Measurements from ENCODE around the gene MRPL53. TPM values are rescaled to one million over a fixed set of nuclear protein-coding genes. Genes with fewer than 3 reads are reported as not detected.

The MRPL53 gene
- total RNA-seq, 5 donors from 2014 or later (not counting 1 experiment from before 2014, with no cell fraction given), result 53.9 to 77.9 (median 59.4) TPM

- CTCF ChIA-PET, result no interaction called here
- peaks cover 11 to 24% of the 10 kb centered on the region in 2 donors for H3K27me3 Mint-ChIP-seq
- 95% methylated on average over 37 of the region's 43 CpGs for WGBS (ENCODE audit: insufficient coverage)
These were observed 36.2 kb downstream of the MRPL53 start for GRCh38 chr2:74436111-74436805.

DNA sequence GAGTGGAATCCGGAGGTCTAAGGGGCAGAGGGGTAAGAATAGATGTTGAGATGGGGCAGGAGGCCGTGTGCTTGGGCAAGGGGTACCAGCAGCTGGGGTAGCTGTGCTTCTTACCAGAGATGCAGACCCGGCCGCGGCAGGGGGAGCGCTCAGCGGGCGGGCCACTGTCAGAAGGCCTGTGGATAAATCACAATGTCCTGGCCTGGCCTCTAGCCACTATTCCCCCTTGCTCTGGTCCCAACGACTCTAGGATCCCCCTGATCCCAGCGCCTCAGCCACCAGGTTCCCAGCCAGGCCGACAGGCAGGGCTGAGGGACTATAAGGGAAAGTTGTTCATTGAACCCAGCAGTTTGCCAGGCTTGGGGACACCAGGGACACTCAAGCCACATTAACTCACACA lies 42.0 kb downstream of the MRPL53 start:
- Histone ChIP-seq H3K9me3 (no peaks in the 10 kb centered on the region), H3K27ac (ENCODE audit: low read length) (no peak overlapping the region), H3K4me1 (ENCODE audit: control insufficient read depth in 1 of 2, extremely low read depth in 1 of 2, insufficient read depth in 2 of 2, low read length in 2 of 2) (no peaks in the 10 kb centered on the region), H3K4me3 (ENCODE audit: control insufficient read depth in 1 of 2, extremely low read depth in 1 of 2, low read length in 1 of 2) (no peak overlapping the region), H3K36me3 (ENCODE audit: control insufficient read depth in 2 of 2, extremely low read depth in 1 of 2, insufficient read depth in 1 of 2, low read length in 1 of 2) (peaks cover 0 to 9% of the 10 kb centered on the region in 2 donors), H3K27me3 (replicated peaks in 1 of 2; ENCODE audit: control insufficient read depth in 2 of 2, extremely low read depth in 1 of 2, insufficient read depth in 2 of 2, low read length in 1 of 2) (no peaks in the 10 kb centered on the region)
- DNase-seq (no peak), ATAC-seq (replicated peaks in 1 of 4) (no peak)
- WGBS (ENCODE audit: insufficient coverage), result 86% methylated on average over 8 of the region's 11 CpGs
- Mint-ChIP-seq H3K27ac (no peak overlapping the region), H3K4me1 (no peaks in the 10 kb centered on the region), H3K9me3 (no peaks in the 10 kb centered on the region), H3K27me3 (no peaks in the 10 kb centered on the region), H3K36me3 (peaks cover 3% of the 10 kb centered on the region), H3K4me3 (no peak overlapping the region)
- CTCF ChIA-PET, result no interaction called here
- POLR2A ChIA-PET, result interaction anchor here (0.6 to 1.4 kb wide), 3 partner anchors 12 to 22 kb away, joined by 4 to 8 read pairs (median 5); no protein-coding TSS in a partner anchor

More at GRCh38 chr2:74436111-74436805, 36.2 kb downstream of the MRPL53 start:
- Histone ChIP-seq H3K4me3 (ENCODE audit: control insufficient read depth in 1 of 2, extremely low read depth in 1 of 2, low read length in 1 of 2) (no peak overlapping the region), H3K27me3 (replicated peaks in 1 of 2; ENCODE audit: control insufficient read depth in 2 of 2, extremely low read depth in 1 of 2, insufficient read depth in 2 of 2, low read length in 1 of 2) (peaks cover 0 to 26% of the 10 kb centered on the region in 2 experiments), H3K27ac (ENCODE audit: low read length) (no peak overlapping the region), H3K9me3 (no peaks in the 10 kb centered on the region), H3K36me3 (ENCODE audit: control insufficient read depth in 2 of 2, extremely low read depth in 1 of 2, insufficient read depth in 1 of 2, low read length in 1 of 2) (no peaks in the 10 kb centered on the region), H3K4me1 (ENCODE audit: control insufficient read depth in 1 of 2, extremely low read depth in 1 of 2, insufficient read depth in 2 of 2, low read length in 2 of 2) (peaks cover 0 to 16% of the 10 kb centered on the region in 2 experiments)
- no peaks in the 10 kb centered on the region for H3K9me3 Mint-ChIP-seq
- ATAC-seq (replicated peaks in 1 of 4), result no peak
- peaks cover 6 to 10% (median 10%) of the 10 kb centered on the region in 3 donors for H3K4me1 Mint-ChIP-seq
- POLR2A ChIA-PET, result interaction anchor here in 1 of 2 donors (0.6 kb wide), 1 partner anchor 26 kb away, joined by 18 read pairs; no protein-coding TSS in a partner anchor
- DNase-seq, result no peak
- no peak overlapping the region for H3K4me3 Mint-ChIP-seq
- H3K36me3 Mint-ChIP-seq, result no peaks in the 10 kb centered on the region
- no peak overlapping the region for H3K27ac Mint-ChIP-seq

DNA sequence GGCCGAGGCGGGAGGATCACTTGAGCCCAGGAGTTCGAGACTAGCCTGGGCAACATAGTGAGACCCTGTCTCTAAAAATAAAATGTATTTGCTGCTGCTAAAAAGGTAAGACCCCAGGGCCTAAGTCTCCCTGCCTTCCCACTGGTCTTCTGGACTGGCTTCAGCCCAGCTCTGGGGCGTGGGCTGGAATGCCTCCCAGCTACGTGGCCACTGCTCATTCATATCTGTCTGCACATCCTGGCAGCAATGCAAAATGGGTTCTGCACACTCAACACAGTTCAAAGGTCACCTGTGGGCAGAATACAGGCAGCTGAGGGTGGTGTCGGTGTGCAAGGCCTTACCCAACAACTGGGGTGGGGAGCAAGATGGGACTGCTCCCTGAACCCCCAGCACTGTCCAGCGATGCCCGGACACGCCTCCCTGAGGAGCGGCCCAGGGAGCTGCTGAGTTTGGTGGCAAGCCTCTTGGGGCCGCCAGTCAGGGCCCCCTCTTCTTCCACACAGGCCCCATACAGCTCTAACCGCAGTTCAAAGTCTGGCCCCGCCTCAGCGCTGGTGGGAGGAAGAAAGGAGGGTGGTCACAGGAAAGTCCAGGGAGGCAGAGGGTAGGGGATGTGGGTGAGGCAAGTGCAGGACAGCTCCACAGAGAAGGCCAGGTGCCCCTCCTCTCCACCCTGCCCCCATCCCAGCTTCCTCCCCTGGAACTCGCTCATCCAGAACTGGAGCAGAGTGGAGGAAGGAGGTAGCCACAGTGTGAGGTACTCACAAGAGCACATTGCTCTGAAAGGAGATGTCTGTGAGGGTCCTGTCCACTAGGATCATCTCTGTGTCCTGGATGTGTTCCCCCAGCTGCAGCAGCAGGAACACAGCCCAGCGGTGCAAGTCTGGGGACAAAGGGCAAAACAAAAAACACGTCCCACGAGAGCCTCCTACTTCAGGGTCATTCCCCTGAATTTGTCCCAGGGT lies 42.7 kb downstream of the MRPL53 start:
- POLR2A ChIA-PET, result interaction anchor here in 1 of 2 donors (1.4 kb wide), 1 partner anchor 12 kb away, joined by 4 read pairs; no protein-coding TSS in a partner anchor
- Mint-ChIP-seq H3K27me3 (no peaks in the 10 kb centered on the region), H3K9me3 (no peaks in the 10 kb centered on the region), H3K4me1 (no peaks in the 10 kb centered on the region), H3K27ac (no peak overlapping the region), H3K36me3 (peaks cover 9% of the 10 kb centered on the region), H3K4me3 (no peak overlapping the region)
- 89% methylated on average over 9 of the region's 18 CpGs for WGBS (ENCODE audit: insufficient coverage)
- Histone ChIP-seq H3K27ac (ENCODE audit: low read length) (no peak overlapping the region), H3K4me1 (ENCODE audit: control insufficient read depth in 1 of 2, extremely low read depth in 1 of 2, insufficient read depth in 2 of 2, low read length in 2 of 2) (no peaks in the 10 kb centered on the region), H3K27me3 (replicated peaks in 1 of 2; ENCODE audit: control insufficient read depth in 2 of 2, extremely low read depth in 1 of 2, insufficient read depth in 2 of 2, low read length in 1 of 2) (no peaks in the 10 kb centered on the region), H3K36me3 (ENCODE audit: control insufficient read depth in 2 of 2, extremely low read depth in 1 of 2, insufficient read depth in 1 of 2, low read length in 1 of 2) (peaks cover 0 to 16% of the 10 kb centered on the region in 2 donors), H3K9me3 (no peaks in the 10 kb centered on the region), H3K4me3 (ENCODE audit: control insufficient read depth in 1 of 2, extremely low read depth in 1 of 2, low read length in 1 of 2) (no peak overlapping the region)
- peak in 1 of 4 experiments; percentile 9 for ATAC-seq (replicated peaks in 1 of 4)
- CTCF ChIA-PET, result interaction anchor here in 1 of 2 donors (0.5 kb wide), 1 partner anchor 14 kb away, joined by 3 read pairs; no protein-coding TSS in a partner anchor
- no peak for DNase-seq

DNA sequence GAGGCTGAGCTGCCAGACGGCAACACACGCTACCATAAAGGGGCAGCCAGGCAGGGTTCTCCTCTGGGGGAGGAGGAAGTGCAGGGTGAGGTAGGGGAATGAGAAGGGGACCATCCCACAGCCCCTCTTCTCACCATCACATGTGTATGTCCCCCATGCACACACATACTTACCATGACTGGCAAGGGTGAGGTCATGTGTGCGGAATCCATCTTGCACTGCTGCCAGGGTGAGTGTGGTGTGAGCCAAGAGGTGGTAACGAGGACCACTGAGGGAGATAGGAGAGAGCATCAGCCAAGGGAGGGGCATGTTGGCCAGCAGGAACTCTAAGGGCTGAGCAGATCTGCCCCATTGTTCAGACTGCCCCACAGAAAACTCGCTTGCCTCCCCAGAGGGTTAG lies 43.8 kb downstream of the MRPL53 start:
- Mint-ChIP-seq H3K9me3 (no peaks in the 10 kb centered on the region), H3K4me3 (no peak overlapping the region), H3K27me3 (no peaks in the 10 kb centered on the region), H3K4me1 (no peaks in the 10 kb centered on the region), H3K36me3 (peaks cover 11% of the 10 kb centered on the region), H3K27ac (no peak overlapping the region)
- POLR2A ChIA-PET, result no interaction called here
- Histone ChIP-seq H3K4me1 (ENCODE audit: control insufficient read depth in 1 of 2, extremely low read depth in 1 of 2, insufficient read depth in 2 of 2, low read length in 2 of 2) (no peaks in the 10 kb centered on the region), H3K27ac (ENCODE audit: low read length) (no peak overlapping the region), H3K4me3 (ENCODE audit: control insufficient read depth in 1 of 2, extremely low read depth in 1 of 2, low read length in 1 of 2) (no peak overlapping the region), H3K27me3 (replicated peaks in 1 of 2; ENCODE audit: control insufficient read depth in 2 of 2, extremely low read depth in 1 of 2, insufficient read depth in 2 of 2, low read length in 1 of 2) (no peaks in the 10 kb centered on the region), H3K36me3 (ENCODE audit: control insufficient read depth in 2 of 2, extremely low read depth in 1 of 2, insufficient read depth in 1 of 2, low read length in 1 of 2) (peaks cover 0 to 20% of the 10 kb centered on the region in 2 donors), H3K9me3 (no peaks in the 10 kb centered on the region)
- DNase-seq (no peak), ATAC-seq (replicated peaks in 1 of 4) (no peak)
- 100% methylated on average over 1 of the region's 5 CpGs for WGBS (ENCODE audit: insufficient coverage)
- CTCF ChIA-PET, result interaction anchor here in 1 of 2 donors (0.5 kb wide), 1 partner anchor 13 kb away, joined by 3 read pairs; no protein-coding TSS in a partner anchor

- Mint-ChIP-seq H3K4me3 (no peak overlapping the region), H3K36me3 (peaks cover 11% of the 10 kb centered on the region), H3K9me3 (no peaks in the 10 kb centered on the region), H3K4me1 (peaks cover 7 to 8% (median 8%) of the 10 kb centered on the region in 3 donors), H3K27ac (no peak overlapping the region), H3K27me3 (no peaks in the 10 kb centered on the region)
- no peak overlapping the region for H3K27ac ChIP-seq (ENCODE audit: low read length)
- no peak for DNase-seq
- peaks cover 0 to 2% of the 10 kb centered on the region in 2 experiments for H3K4me1 ChIP-seq (ENCODE audit: control insufficient read depth in 1 of 2, extremely low read depth in 1 of 2, insufficient read depth in 2 of 2, low read length in 2 of 2)
- ChIA-PET CTCF (no interaction called here), POLR2A (no interaction called here)
- ATAC-seq (replicated peaks in 1 of 4), result no peak
- H3K9me3 ChIP-seq, result no peaks in the 10 kb centered on the region
- H3K27me3 ChIP-seq (replicated peaks in 1 of 2; ENCODE audit: control insufficient read depth in 2 of 2, extremely low read depth in 1 of 2, insufficient read depth in 2 of 2, low read length in 1 of 2), result no peaks in the 10 kb centered on the region
- no peak overlapping the region for H3K4me3 ChIP-seq (ENCODE audit: control insufficient read depth in 1 of 2, extremely low read depth in 1 of 2, low read length in 1 of 2)
- 80% methylated on average over 1 of the region's 3 CpGs for WGBS (ENCODE audit: insufficient coverage)
- H3K36me3 ChIP-seq (ENCODE audit: control insufficient read depth in 2 of 2, extremely low read depth in 1 of 2, insufficient read depth in 1 of 2, low read length in 1 of 2), result peaks cover 0 to 20% of the 10 kb centered on the region in 2 donors
These were observed 44.9 kb downstream of the MRPL53 start for GRCh38 chr2:74427551-74427950.

DNA sequence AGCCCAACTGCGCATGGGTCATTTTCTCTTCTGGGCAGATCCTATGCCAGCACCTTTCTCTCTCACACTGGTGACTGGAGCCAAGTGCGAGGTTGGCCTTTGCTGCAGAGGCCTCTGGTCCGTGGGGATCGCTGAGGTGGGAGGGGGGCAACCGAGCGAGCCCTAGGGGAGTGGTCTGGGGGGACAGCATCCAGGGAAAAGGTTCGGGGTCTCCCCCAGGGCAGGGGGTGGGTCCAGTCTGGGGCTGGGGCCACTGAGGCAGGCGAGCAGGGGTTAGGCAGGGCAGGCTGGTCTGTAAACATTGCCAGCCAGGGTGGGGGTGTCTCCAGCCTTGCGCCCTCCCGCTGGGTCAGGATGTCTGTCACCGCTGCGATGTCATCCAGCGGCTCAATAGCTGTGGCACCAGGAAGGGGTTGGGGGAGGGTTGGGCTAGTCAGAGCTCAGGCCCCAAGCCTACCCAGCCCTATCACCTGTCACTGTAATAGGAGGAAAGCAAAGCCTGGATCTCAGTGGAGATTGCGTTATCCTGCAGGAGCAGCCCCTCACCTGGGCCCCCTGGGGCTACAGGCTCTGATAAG lies 46.2 kb downstream of the MRPL53 start:
- H3K4me3 ChIP-seq (ENCODE audit: control insufficient read depth in 1 of 2, extremely low read depth in 1 of 2, low read length in 1 of 2), result no peak overlapping the region
- H3K27ac Mint-ChIP-seq, result no peak overlapping the region
- H3K9me3 ChIP-seq, result no peaks in the 10 kb centered on the region
- DNase-seq (no peak), ATAC-seq (replicated peaks in 1 of 4) (no peak)
- no peak overlapping the region for H3K4me3 Mint-ChIP-seq
- peaks cover 0 to 20% of the 10 kb centered on the region in 2 donors for H3K36me3 ChIP-seq (ENCODE audit: control insufficient read depth in 2 of 2, extremely low read depth in 1 of 2, insufficient read depth in 1 of 2, low read length in 1 of 2)
- WGBS (ENCODE audit: insufficient coverage), result 98% methylated on average over 7 of the region's 14 CpGs
- POLR2A ChIA-PET, result no interaction called here
- CTCF ChIA-PET, result interaction anchor here in 1 of 2 donors (0.5 kb wide), 1 partner anchor 160 kb away, joined by 5 read pairs; no protein-coding TSS in a partner anchor
- peaks cover 12 to 17% (median 15%) of the 10 kb centered on the region in 3 donors for H3K4me1 Mint-ChIP-seq
- no peaks in the 10 kb centered on the region for H3K27me3 ChIP-seq (replicated peaks in 1 of 2; ENCODE audit: control insufficient read depth in 2 of 2, extremely low read depth in 1 of 2, insufficient read depth in 2 of 2, low read length in 1 of 2)
- no peaks in the 10 kb centered on the region for H3K9me3 Mint-ChIP-seq
- no peak overlapping the region for H3K27ac ChIP-seq (ENCODE audit: low read length)
- H3K36me3 Mint-ChIP-seq, result peaks cover 11% of the 10 kb centered on the region
- no peaks in the 10 kb centered on the region for H3K27me3 Mint-ChIP-seq
- peaks cover 1 to 13% of the 10 kb centered on the region in 2 experiments for H3K4me1 ChIP-seq (ENCODE audit: control insufficient read depth in 1 of 2, extremely low read depth in 1 of 2, insufficient read depth in 2 of 2, low read length in 2 of 2)

Data from T-cell (primary cell).